Stimulated activated CD8-positive, alpha-beta memory T cell treated with anti-CD3 and anti-CD28 coated beads, Interleukin-12 subunit alpha, Interleukin-12 subunit beta, amount 100 ng/mL, for 4 hours (primary cell): ENCODE data around the gene CPN2.

Experiments
- DNase-seq: peaks from one replicate; pipeline ENCODE4 v3.0.0-alpha.2; 2020; ENCODE audit warnings: low read depth

Gene CPN2

GRCh38 chr3:194352667-194353246 is 1.6 kb upstream of the CPN2 start:
- no peak for DNase-seq

GRCh38 chr3:194351952-194352536 is 916 bp upstream of the CPN2 start:
- DNase-seq = no peak

GRCh38 chr3:194350726-194351071 is 429 bp downstream of the CPN2 start:
- no peak for DNase-seq

DNA sequence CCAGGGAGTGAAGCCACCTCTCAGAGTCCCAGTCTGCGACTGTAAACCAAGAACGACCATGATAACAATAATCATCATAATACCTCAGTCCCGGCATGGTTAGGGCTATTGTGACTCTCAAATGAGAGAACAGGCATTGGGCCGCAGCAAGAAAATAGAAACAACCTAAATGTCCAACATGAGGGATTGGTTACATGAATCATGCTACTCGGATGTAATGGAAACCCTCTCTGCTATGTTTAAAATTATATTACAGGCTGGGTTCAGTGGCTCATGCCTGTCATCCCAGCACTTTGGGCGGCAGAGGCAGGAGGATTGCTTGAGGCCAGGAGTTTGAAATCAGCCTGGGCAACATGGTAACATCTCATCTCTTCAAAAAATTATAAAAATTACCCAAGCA is 2.8 kb downstream of the CPN2 start:
- DNase-seq = no peak

GRCh38 chr3:194346621-194347020 is 4.5 kb downstream of the CPN2 start:
- no peak for DNase-seq

DNA sequence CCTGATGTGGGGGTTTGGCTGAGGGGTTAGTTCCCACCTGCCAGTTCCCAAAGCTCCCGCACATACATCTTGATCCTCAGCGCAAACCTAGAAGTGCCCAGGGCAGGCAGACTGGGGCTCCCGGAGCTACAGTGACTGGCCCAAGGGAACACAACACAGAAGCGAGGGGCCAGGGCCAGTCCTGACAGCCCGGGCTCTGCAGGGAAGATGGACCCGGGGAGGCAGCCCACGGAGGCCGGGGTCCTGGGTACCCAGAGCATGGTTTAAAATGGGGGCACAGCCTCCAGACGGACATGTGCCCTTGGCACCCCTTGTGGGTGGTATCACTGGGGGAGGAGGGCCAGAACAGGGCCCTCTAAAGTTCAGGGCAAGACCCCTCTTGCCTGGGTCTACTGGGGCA is 5.1 kb downstream of the CPN2 start:
- DNase-seq = no peak

DNA sequence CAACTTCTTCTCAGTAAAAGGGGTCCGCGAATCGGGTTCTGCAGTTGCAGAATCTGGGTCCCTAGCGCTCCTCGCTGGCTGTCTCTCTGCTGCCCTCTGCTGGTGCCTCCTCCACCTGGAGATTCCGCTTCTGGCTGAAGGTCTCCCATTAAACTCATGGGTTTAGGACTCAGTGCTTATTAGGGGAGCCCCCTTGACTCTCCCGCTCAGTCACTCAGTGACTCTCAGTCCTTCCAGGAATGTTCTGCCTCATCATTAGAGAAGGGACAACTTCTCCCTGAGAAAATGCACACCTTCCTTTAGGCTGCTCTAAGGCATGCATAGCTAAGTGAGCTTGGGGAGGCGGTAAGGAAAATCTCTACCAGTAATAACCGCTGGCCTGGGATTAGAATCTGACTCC is 7.1 kb downstream of the CPN2 start:
- peak; percentile 39 for DNase-seq

- no peak for DNase-seq
Observed at GRCh38 chr3:194343561-194343893, 7.6 kb downstream of the CPN2 start.

DNA sequence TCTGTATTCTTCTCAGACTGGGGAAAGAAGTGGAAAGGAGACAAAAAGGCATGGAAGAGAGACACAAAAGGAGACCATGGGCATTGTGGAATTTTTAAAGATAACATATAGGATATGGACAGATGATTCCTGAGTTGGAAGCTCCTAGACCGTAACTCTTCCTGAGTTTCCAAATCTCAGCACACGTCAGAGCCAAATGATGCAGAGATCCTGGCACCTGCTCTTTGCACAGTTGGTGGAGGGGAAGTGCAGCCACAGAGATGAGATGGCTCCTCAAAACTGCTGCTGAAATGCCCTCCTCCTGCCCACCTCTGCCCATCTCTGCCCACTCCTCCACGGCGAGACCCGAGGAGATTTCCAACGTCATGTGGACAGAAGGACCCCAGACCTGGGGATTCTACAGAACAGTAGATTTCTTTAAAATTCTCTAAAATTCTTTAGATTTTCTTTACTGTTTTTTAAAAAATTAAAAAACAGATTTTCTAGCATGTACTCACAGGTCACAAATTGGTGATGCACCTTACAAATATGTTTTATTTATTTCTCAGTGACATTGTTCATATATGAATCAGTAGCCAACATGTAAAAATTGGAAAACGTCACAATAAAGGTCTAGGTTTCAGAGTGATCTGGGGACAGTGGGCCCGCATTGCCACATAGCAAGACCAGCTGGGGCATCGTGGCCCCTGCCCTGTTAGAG is 8.1 kb downstream of the CPN2 start:
- no peak for DNase-seq

GRCh38 chr3:194340757-194341400 is 10.2 kb downstream of the CPN2 start:
- DNase-seq = no peak

DNA sequence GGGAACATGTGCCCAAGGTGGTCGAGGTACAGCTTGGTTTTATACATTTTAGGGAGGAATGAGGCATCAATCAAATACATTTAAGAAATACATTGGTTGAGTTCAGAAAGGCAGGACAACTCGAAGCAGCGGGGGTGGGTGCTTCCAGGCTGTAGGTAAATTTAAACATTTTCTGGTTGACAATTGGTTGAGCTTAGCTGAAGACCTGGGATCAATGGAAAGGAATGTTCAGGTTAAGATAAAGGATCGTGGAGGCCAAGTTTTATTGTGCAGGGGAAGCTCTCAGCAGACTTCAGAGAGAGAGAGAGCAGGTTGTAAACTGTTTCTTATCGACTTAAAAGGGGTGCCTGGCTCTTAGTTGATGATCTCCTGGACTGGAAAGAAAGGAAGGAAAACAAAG is 11.3 kb downstream of the CPN2 start:
- no peak for DNase-seq

DNA sequence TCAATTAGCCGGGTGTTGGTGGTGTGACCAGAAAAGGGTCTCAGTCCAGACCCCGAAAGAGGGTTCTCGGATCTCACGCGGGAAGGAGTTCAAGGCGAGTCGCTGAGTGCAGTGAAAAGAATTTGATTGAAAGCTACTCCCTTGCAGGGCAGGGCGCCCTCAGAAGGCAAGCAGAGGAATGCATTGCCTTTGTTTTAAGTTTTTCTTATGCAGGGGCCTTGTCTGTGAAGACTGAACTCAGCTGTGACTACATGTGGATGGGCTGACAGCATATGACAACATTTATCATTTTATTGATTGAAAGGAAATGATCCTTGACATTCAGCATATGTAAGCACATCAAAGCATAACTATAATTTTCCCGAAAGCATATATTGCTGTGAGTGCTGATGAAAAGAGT is 11.8 kb downstream of the CPN2 start:
- no peak for DNase-seq

DNA sequence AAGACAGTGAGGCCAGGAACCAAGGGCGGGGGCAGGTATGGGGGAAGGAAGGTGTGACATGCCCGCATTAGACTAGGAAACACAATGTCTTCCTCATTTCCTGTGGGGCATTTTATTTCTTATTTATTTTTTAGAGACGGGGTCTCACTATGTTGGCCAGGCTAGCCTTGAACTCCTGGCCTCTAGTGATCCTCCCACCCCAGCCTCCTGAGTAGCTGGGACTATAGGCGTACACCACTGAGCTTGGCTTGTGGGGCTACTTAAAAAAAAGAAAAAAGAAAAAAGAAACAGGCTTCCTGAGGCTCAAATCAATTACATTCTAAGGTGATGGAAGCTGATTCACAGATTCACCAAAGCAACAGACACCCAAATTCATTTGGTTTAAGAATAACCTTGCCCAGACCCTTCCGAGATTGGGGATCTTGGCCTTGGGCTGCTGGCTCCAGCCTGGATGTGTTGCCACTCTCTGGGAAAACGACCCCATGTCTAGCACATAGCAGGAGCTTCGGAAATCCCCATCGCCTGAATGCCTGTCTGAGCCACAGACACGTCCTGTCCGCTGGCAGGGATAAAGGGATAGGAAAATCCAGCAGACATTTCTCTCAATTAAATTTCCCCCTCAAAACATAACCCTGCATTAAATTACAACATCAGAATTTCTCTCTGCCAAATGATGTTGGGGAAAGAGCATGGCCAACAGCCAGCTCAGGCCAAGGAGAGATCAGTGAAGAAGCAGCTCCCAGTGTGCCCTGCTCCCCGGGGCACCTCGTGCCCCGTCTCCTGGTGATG is 13.0 kb downstream of the CPN2 start:
- DNase-seq = no peak

DNA sequence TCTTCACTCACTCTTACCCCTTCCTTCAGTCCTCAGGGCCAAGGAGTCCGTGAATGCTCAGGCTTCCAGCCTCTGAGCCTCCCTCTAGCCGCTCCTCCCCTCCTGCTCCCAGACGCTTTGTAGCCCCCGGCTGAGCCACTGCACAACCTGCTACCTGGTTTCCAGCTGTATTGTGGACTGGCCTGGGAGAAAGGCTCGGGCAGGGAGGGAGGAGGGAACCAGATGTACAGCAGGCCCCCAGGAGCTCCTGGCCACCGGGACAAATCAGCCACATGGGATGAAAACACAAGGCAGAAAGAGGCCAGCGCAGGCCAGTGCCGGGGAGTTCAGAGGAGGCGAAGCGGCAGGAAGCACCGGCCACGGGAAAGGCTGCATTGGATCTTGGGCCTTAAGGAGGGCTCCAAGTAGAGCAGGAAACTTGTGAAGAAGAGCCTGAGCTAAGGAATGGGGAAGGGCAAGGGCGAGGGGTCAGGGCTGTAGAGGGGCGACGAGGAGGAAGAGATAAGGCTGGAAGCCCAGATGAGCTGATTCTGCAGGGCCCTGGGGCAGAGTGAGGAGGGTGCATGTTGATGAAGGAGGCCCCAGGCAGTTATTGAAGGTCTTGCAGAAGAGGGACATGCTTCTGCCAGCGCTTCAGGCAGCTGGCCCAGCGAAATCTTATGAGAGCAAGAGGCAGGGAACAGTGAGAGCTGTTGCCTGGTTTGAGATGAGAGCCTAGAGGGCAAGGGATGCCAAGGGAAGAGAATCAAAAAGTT is 14.3 kb downstream of the CPN2 start:
- DNase-seq = no peak

DNA sequence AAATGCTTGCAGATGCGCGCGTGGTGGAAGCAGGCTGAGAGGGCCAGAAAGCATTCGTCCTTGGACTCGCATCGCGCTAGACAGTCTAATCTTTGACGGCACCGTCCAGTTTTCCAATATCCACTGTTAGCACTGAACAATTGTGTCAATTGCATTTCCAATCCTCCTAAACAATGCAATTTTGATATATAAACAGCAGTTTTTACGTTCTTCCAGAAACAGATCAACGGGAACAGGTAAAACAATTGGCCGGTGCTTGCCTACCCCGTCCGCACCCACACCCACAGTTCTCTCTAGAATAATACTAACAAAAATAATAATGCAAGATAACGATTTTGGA is 17.2 kb downstream of the CPN2 start:
- DNase-seq = no peak

DNA sequence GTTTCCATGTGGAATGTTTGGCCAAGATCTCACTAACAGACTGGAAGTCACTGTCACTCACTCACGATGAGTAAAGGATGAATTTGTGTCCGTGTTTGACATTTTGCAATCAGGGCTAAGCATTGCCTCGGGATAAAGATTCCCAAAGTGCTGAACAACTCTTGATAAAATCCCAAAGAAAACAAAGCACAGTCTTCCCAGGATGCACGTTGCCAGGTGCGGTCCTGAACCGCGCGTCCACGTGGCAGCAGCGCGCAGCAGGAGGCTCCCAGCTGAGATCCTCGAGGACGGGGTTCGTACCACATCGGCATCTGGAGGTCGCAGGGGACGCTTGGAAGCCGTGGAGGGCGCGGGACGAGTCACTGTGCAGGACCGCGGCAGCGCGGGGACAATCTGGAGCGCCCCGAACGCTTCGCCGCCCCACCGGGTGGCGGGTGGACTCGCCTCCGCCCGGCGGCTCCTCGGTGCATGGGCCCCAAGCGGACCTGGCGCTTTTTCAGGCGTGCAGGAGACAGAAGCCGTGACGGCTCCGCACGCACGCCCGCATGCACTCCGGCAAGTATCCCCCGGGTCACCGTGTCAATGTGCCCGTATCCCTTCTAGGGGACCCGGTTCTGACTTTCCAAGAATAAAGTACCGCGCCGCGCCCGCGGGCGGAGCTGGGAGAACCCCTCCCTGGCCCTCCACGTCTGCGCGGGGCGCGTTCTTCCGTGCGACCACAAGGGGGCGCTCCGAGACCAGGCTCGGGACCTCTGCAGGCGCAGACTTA is 17.7 kb downstream of the CPN2 start:
- peak; percentile 73 for DNase-seq

GRCh38 chr3:194332858-194333211 is 18.3 kb downstream of the CPN2 start:
- DNase-seq = no peak

- no peak for DNase-seq
Observed at GRCh38 chr3:194330579-194330978, 20.5 kb downstream of the CPN2 start.

- no peak for DNase-seq
Observed at GRCh38 chr3:194330160-194330559, 21.0 kb downstream of the CPN2 start.

DNA sequence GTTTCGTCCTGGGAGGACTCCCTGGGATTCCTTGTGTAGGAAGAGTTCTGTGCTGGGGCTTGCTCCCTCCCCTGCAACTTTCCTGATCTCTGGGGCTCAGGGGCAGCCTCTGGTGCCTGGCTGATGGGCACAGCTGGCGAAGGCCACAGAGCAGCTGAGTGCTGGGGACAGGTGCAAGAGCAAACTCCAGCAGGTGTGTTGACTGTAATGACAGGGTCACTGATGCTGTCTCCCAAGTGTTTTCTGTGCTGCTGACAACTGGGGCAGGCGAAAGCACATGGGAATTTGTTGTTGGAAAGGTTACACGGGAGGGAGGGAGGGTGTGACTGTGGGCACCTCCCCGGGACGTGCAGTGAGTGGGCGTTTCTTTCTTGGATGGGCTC is 21.6 kb downstream of the CPN2 start:
- no peak for DNase-seq

DNA sequence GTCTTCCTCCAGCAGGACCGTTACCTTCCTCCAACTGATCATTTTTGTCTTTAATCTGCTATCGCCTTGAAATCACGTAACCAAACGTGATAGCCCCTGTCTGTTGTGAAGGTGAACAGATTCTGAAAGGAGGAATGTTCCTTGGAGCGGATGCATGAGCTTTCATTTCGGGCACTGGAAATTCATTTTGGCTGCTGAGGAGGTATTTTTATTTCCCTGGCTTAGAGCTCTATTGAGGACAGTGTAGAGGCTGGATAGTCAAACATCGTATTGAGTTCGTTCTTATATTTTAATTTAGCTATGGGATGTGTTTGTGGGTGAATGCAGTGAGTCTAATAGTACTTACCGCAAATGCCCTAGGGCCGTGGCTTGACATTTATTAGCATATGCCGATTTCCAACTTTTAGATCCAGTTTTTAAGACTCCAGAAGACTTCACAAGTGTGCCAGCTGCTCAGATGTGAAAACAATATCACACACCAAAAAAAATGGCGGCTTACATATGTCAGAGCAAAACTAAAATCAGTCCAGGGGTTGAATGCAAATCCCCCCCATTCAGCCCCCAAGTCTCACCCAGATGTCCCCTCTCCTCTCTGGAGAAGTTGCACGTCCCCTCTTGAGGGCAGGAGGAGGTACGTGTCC is 22.1 kb downstream of the CPN2 start:
- no peak for DNase-seq
